ENCODE results near the gene SLC18A3.

SLC18A3 gene

GRCh38 chr10:49611816-49612512 lies 1.9 kb downstream of the SLC18A3 start:
- no peak for DNase-seq (ENCODE audit: low read depth in 2 of 2)

GRCh38 chr10:49612513-49613164 lies 2.5 kb downstream of the SLC18A3 start:
- DNase-seq (ENCODE audit: low read depth in 2 of 2) = no peak

- DNase-seq (ENCODE audit: low read depth in 2 of 2) = no peak
These were observed 3.2 kb downstream of the SLC18A3 start for GRCh38 chr10:49613165-49613881.

GRCh38 chr10:49613882-49614241 lies 3.8 kb downstream of the SLC18A3 start, which contains the start of gene CHAT:
Gene CHAT (plus strand): TSS chr10:49614037. CDS start chr10:49614190, 153 bp downstream.
- no peak for DNase-seq (ENCODE audit: low read depth in 2 of 2)

DNA sequence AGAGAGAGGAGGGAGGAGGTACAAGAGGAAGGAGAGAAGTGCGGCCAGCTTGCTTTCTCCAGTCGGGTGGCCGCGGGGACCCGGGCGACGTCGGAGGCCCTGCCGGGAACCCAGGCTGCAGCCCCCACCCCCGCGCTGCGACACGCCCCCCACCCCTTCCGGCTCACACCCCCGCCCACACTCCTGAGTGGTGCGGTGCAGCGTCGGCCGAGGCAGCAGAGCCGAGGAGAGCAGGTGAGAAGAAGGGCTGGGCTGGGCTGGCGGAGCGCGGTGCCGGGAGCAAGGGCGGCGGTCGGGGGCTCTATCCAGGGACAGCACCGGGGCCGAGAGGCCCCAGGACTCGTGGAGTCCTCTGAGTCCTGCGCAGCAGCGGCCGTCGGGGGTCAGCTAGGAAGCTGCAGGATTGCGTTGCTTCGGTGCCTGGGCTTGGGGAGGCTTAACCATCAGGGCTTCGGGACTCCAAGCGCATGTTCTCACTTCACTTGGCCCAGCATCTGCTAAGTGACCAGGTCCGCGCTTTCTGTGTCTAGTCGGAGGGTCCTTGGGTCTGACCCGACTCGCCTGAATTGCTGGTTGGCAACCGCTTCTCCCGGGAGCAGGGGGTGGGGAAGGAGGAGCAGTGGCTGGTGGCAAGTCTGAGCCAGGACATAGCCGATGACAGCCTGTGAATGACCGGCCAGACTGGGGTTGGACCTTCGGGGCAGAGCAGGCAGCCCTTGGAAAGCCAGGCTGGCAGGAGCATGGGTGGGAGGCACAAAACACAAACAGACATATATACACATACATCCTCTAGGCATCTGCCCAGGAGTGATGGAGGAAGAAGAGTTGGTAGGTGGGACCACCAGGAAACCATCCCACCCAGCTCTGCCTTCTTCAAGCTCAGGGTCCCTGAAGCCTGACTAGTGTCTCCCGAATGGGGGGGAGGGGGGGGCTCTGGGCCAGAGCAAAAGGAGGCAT lies 4.4 kb downstream of the SLC18A3 start:
- DNase-seq (ENCODE audit: low read depth in 2 of 2) = no peak

- DNase-seq (ENCODE audit: low read depth in 2 of 2) = no peak
These were observed 5.1 kb downstream of the SLC18A3 start for GRCh38 chr10:49615213-49615612.

GRCh38 chr10:49615721-49616120 lies 5.6 kb downstream of the SLC18A3 start:
- DNase-seq (ENCODE audit: low read depth in 2 of 2) = no peak

DNA sequence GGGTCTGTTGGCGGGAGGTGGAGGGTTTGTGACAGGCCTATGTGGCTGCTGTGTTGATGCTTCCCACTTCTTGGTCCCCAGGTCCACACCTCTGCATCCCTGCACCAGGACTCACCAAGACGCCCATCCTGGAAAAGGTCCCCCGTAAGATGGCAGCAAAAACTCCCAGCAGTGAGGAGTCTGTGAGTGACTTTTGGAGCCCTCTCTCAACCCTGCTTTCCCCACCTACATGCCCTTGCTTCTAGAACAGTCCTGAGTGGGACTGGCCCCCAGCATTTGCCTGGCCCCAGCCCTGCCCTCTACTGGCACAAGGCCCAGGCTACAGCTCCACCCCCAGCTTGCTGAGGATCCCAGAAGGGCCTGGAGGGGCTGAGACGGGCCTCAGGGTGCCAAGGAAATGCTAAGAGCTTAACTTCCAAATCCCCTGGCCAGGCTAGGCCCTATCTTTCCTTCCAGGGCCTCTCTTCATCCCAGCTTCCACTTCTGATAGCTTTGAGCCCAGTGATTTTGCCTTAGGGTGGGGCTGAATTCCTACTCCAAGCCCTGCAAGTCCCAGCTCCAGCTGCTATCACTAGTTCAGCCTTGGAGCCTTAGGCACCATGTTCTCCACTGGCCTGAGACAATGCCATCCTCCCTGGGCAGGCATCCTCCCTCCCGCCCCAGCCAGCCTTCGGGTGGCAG lies 6.5 kb downstream of the SLC18A3 start:
- DNase-seq (ENCODE audit: low read depth in 2 of 2) = no peak

GRCh38 chr10:49617121-49618020 lies 7.3 kb downstream of the SLC18A3 start:
- no peak for DNase-seq (ENCODE audit: low read depth in 2 of 2)

GRCh38 chr10:49618821-49619220 lies 8.7 kb downstream of the SLC18A3 start:
- DNase-seq (ENCODE audit: low read depth in 2 of 2) = no peak

- DNase-seq (ENCODE audit: low read depth in 2 of 2) = no peak
These were observed 9.5 kb downstream of the SLC18A3 start for GRCh38 chr10:49619613-49620012.

- DNase-seq (ENCODE audit: low read depth in 2 of 2) = no peak
These were observed 10.2 kb downstream of the SLC18A3 start for GRCh38 chr10:49620286-49620810.

GRCh38 chr10:49620841-49621378 lies 10.8 kb downstream of the SLC18A3 start:
- DNase-seq (ENCODE audit: low read depth in 2 of 2) = no peak

DNA sequence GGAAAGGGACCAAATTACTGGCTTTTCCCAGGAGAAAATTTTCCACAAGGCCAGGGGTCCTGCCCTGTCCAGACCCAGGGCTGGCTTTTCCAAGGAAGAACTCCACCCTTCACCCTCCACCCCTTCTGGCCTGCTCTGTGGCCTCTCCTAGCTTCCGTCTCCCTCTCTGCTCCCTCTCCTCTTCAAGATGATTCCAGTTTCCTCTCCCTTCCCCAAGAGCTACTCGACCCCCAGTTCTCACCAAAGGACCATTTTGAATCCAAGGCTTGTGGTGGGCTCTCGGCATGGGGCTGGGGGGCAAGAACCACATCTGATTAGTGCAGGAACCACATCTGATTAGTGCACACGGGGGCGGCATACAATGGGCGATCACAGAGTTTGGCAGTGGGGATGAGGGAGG lies 11.5 kb downstream of the SLC18A3 start:
- DNase-seq (ENCODE audit: low read depth in 2 of 2) = no peak

GRCh38 chr10:49622426-49623425 lies 12.6 kb downstream of the SLC18A3 start:
- no peak for DNase-seq (ENCODE audit: low read depth in 2 of 2)

DNA sequence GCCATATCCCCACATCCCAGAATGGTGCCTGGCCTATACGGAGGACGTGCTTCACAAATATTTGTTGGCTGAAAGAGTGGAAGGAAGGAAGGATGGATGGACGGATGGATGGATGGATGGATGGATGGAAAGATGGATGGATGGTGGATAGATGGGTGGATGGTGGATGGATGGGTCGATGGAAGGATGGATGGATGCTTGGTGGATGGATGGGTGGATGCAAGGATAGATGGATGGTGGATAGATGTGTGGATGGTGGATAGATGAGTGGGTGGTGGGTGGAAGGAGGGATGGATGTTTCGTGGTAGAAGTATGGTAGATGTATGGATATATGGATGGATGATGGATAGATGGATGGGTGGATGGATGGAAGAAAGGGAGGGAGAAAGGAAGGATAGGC lies 14.5 kb downstream of the SLC18A3 start:
- DNase-seq (ENCODE audit: low read depth in 2 of 2) = no peak

DNA sequence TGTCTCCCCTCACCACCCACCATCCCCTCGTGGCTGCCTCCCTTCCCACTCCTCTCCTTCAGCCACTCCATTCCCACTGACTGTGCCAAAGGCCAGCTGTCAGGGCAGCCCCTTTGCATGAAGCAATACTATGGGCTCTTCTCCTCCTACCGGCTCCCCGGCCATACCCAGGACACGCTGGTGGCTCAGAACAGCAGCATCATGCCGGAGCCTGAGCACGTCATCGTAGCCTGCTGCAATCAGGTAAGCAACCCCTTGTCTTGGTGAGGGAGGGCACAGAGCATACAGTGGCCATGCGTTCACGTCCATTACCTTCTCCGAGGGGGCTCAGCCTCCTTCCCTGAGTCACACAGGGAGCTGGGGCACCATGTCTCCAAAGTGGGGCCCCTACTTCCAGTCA lies 15.3 kb downstream of the SLC18A3 start:
- DNase-seq (ENCODE audit: low read depth in 2 of 2) = no peak

GRCh38 chr10:49627038-49627437 lies 16.9 kb downstream of the SLC18A3 start:
- DNase-seq (ENCODE audit: low read depth in 2 of 2) = no peak

All from stimulated activated CD8-positive, alpha-beta memory T cell treated with anti-CD3 and anti-CD28 coated beads, Interleukin-15, amount 100 ng/mL, for 4 hours (primary cell).